H9 (cell line): ENCODE measurements around the gene CD151. TPM values are rescaled to one million over a fixed set of nuclear protein-coding genes. Genes with fewer than 3 reads are reported as not detected.
A peak's percentile ranks its signal among the peaks of the same experiment; 100 is the strongest.

Source experiments
- DNase-seq: peaks from one replicate; pipeline ENCODE4 v3.0.0-alpha.2; 2017
- H2AFZ ChIP-seq: one replicate; pipeline ENCODE4 v1.6.1; 2013; ENCODE audit warnings: mild to moderate bottlenecking, low read length, control low read depth, moderate library complexity
- H2AK5ac ChIP-seq: 2 replicates; pipeline ENCODE4 v1.6.1; 2013; ENCODE audit warnings: low read length, control low read depth, mixed read lengths; ENCODE audit not compliant: insufficient read length
- H2BK120ac ChIP-seq: one replicate; pipeline ENCODE4 v1.6.1; 2013; ENCODE audit warnings: low read depth, mild to moderate bottlenecking, low read length, control low read depth, inconsistent platforms; ENCODE audit not compliant: poor library complexity, severe bottlenecking
- H2BK12ac ChIP-seq: 2 replicates; pipeline ENCODE4 v1.6.1; 2013; ENCODE audit warnings: low read length, control low read depth, mixed read lengths, low read depth; ENCODE audit not compliant: insufficient read length
- H2BK15ac ChIP-seq: 2 replicates; pipeline ENCODE4 v1.6.1; 2013; ENCODE audit warnings: low read depth, low read length, control low read depth
- H2BK20ac ChIP-seq: one replicate; pipeline ENCODE4 v1.6.1; 2013; ENCODE audit warnings: low read depth, mild to moderate bottlenecking, low read length, control low read depth, inconsistent platforms; ENCODE audit not compliant: poor library complexity, severe bottlenecking
- H2BK5ac ChIP-seq: 2 replicates; pipeline ENCODE4 v1.6.1; 2013; ENCODE audit warnings: low read length, control low read depth, mixed read lengths; ENCODE audit not compliant: insufficient read length
- H3K14ac ChIP-seq: 2 replicates; pipeline ENCODE4 v1.6.1; 2013; ENCODE audit warnings: low read length, control low read depth; ENCODE audit not compliant: insufficient read depth
- H3K18ac ChIP-seq: 2 replicates; pipeline ENCODE4 v1.6.1; 2013; ENCODE audit warnings: low read depth, mild to moderate bottlenecking, mixed read lengths, low read length, control low read depth; ENCODE audit not compliant: insufficient read length
- H3K23ac ChIP-seq: 2 replicates; pipeline ENCODE4 v1.6.1; 2013; ENCODE audit warnings: low read length, control low read depth, mixed read lengths, low read depth; ENCODE audit not compliant: insufficient read length
- H3K23me2 ChIP-seq: 2 replicates; pipeline ENCODE4 v1.6.1; 2013; ENCODE audit warnings: low read depth, mild to moderate bottlenecking, mixed read lengths, low read length, control low read depth; ENCODE audit not compliant: insufficient read length, poor library complexity, severe bottlenecking
- H3K27ac ChIP-seq: 2 replicates; pipeline ENCODE4 v1.5.1; 2013; ENCODE audit warnings: low read length, control low read depth, mixed read lengths, low read depth; ENCODE audit not compliant: insufficient read length
- H3K27me3 ChIP-seq: 2 replicates; pipeline ENCODE4 v1.6.1; 2013; ENCODE audit warnings: low read length, control low read depth, inconsistent platforms; ENCODE audit not compliant: insufficient read depth
- H3K4ac ChIP-seq: 2 replicates; pipeline ENCODE4 v1.6.1; 2013; ENCODE audit warnings: low read depth, mild to moderate bottlenecking, control low read depth, inconsistent platforms, low read length, moderate library complexity
- H3K4me1 ChIP-seq: 2 replicates; pipeline ENCODE4 v1.6.1; 2013; ENCODE audit warnings: low read length, control low read depth, inconsistent platforms; ENCODE audit not compliant: insufficient read depth
- H3K4me2 ChIP-seq: 2 replicates; pipeline ENCODE4 v1.6.1; 2013; ENCODE audit warnings: low read length, control low read depth, mixed read lengths; ENCODE audit not compliant: insufficient read length, insufficient read depth
- H3K56ac ChIP-seq: 2 replicates; pipeline ENCODE4 v1.6.1; 2013; ENCODE audit warnings: low read depth, mild to moderate bottlenecking, mixed read lengths, low read length, control low read depth; ENCODE audit not compliant: insufficient read length
- H3K79me1 ChIP-seq: 2 replicates; pipeline ENCODE4 v1.6.1; 2013; ENCODE audit warnings: low read depth, mild to moderate bottlenecking, moderate library complexity, low read length, control low read depth, inconsistent platforms; ENCODE audit not compliant: insufficient read depth, poor library complexity, severe bottlenecking
- H3K79me2 ChIP-seq: 2 replicates; pipeline ENCODE4 v1.6.1; 2013; ENCODE audit warnings: low read length, control low read depth, inconsistent platforms; ENCODE audit not compliant: insufficient read depth
- H3K9ac ChIP-seq: 2 replicates; pipeline ENCODE4 v1.6.1; 2013; ENCODE audit warnings: low read length, control low read depth, mixed read lengths; ENCODE audit not compliant: insufficient read length; ENCODE audit errors: extremely low read depth
- H3K9me3 ChIP-seq: one replicate; pipeline ENCODE4 v1.6.1; 2013; ENCODE audit warnings: low read depth, low read length, inconsistent platforms; ENCODE audit not compliant: control insufficient read depth
- H3T11ph ChIP-seq: one replicate; pipeline ENCODE4 v1.6.1; 2013; ENCODE audit warnings: mild to moderate bottlenecking, low read length, control low read depth, inconsistent platforms
- H4K20me1 ChIP-seq: one replicate; pipeline ENCODE4 v1.6.1; 2013; ENCODE audit not compliant: control insufficient read depth, insufficient read length, insufficient read depth
- H4K5ac ChIP-seq: 2 replicates; pipeline ENCODE4 v1.6.1; 2013; ENCODE audit warnings: low read depth, mild to moderate bottlenecking, mixed read lengths, low read length, control low read depth; ENCODE audit not compliant: insufficient read length
- H4K8ac ChIP-seq: replicated peaks from 2 replicates; pipeline ENCODE4 v1.6.1; 2013; ENCODE audit warnings: low read length, control low read depth, mixed read lengths, low read depth; ENCODE audit not compliant: insufficient read length
- H4K91ac ChIP-seq: 2 replicates; pipeline ENCODE4 v1.6.1; 2013; ENCODE audit warnings: low read depth, mild to moderate bottlenecking, moderate library complexity, mixed read lengths, low read length, control low read depth; ENCODE audit not compliant: insufficient read length
- H3K27ac Mint-ChIP-seq, 3 experiments: 2 replicates in 2 of 3; 3 replicates in 1 of 3; pipeline ENCODE4 v1.8.0; 2020 to 2021; ENCODE audit warnings: mixed read lengths in 3 of 3, mild to moderate bottlenecking in 1 of 3, moderate library complexity in 1 of 3
- H3K27me3 Mint-ChIP-seq: 2 replicates; pipeline ENCODE4 v1.8.0; 2021; ENCODE audit warnings: low read depth, mild to moderate bottlenecking, moderate library complexity, mixed read lengths
- H3K36me3 Mint-ChIP-seq, 3 experiments: 2 replicates in 2 of 3; 3 replicates in 1 of 3; pipeline ENCODE4 v1.8.0; 2020 to 2021; ENCODE audit warnings: low read depth in 3 of 3, mixed read lengths in 3 of 3; ENCODE audit not compliant: insufficient read depth in 1 of 3
- H3K4me1 Mint-ChIP-seq, 2 experiments: 2 replicates each; pipeline ENCODE4 v1.8.0; 2020; ENCODE audit warnings: mixed read lengths in 2 of 2
- H3K4me3 Mint-ChIP-seq, 2 experiments: 2 replicates in 1 of 2; 3 replicates in 1 of 2; pipeline ENCODE4 v1.8.0; 2020 to 2021; ENCODE audit warnings: mild to moderate bottlenecking in 2 of 2, mixed read lengths in 2 of 2, moderate library complexity in 1 of 2
- H3K9me3 Mint-ChIP-seq, 2 experiments: 2 replicates in 1 of 2; 3 replicates in 1 of 2; pipeline ENCODE4 v1.8.0; 2020; ENCODE audit warnings: mild to moderate bottlenecking in 2 of 2, mixed read lengths in 2 of 2, moderate library complexity in 1 of 2
- CTCF ChIP-seq: fragments of 200-600 bp; sonication (generic); conservative IDR thresholded peaks from 3 replicates; pipeline ENCODE4 v1.8.0; 2021; ENCODE audit warnings: antibody characterized with exemption, mild to moderate bottlenecking
- WGBS: extraction: QIAGEN DNeasy Blood & Tissue Kit; methylation state at CpG from one replicate; pipeline ENCODE4 v1.1.7; 2013; ENCODE audit warnings: missing lambda C conversion rate, low lambda C conversion rate, mixed read lengths; ENCODE audit not compliant: insufficient read length; ENCODE audit errors: extremely low coverage; 5-methylcytosine and 5-hydroxymethylcytosine counted together
- total RNA-seq: library from RNA; stranded (reverse); gene quantifications from 2 replicates; pipeline ENCODE4 v1.2.1, GENCODE V29; 2021

The CD151 gene
- total RNA-seq, 1 experiment from 2014 or later: 138 TPM

- peaks cover 2 to 18% (median 11%) of the 10 kb centered on the region in 3 experiments; a peak in 5 of 7 replicates for H3K36me3 Mint-ChIP-seq
- Histone ChIP-seq H3K79me2 (no peaks in the 10 kb centered on the region), H2BK12ac (no peak overlapping the region), H3K79me1 (no peaks in the 10 kb centered on the region), H4K8ac (no peak overlapping the region), H2BK20ac (no peak overlapping the region), H3K27ac (no peak overlapping the region), H4K91ac (no peak overlapping the region), H4K20me1 (no peaks in the 10 kb centered on the region), H2BK15ac (no peak overlapping the region), H3K27me3 (no peaks in the 10 kb centered on the region), H3K4me2 (no peak overlapping the region), H3T11ph (no peak overlapping the region), H2BK5ac (no peak overlapping the region), H3K56ac (no peak overlapping the region), H3K9ac (no peak overlapping the region), H3K4me1 (no peaks in the 10 kb centered on the region; the same call in 1 of the 2 replicates), H3K9me3 (no peaks in the 10 kb centered on the region), H2AFZ (no peak overlapping the region), H2BK120ac (no peak overlapping the region), H3K23me2 (no peaks in the 10 kb centered on the region), H4K5ac (no peak overlapping the region), H3K14ac (0 out of 2 replicates have a peak overlapping the region, but pooled peaks have one; percentile 16), H3K4ac (no peak overlapping the region), H3K23ac (no peak overlapping the region), H3K18ac (peak overlapping the region; percentile 52), H2AK5ac (no peak overlapping the region)
- peak overlapping the region in 1 of 3 experiments; percentile 70; a peak in 2 of 7 replicates for H3K27ac Mint-ChIP-seq
- H3K27me3 Mint-ChIP-seq: peaks cover 14% of the 10 kb centered on the region
- no peak for DNase-seq
- peak overlapping the region in 1 of 2 experiments; percentile 65; a peak in 2 of 5 replicates for H3K4me3 Mint-ChIP-seq
- no peaks in the 10 kb centered on the region for H3K9me3 Mint-ChIP-seq
- no peak for TF ChIP-seq CTCF
- WGBS: no CpG with 5 or more reads among the region's 24 CpGs
- H3K4me1 Mint-ChIP-seq: peaks cover 18 to 51% of the 10 kb centered on the region in 2 experiments
Measured at GRCh38 chr11:863023-863909, 30.5 kb downstream of the CD151 start.
